Activated CD4-positive, alpha-beta T cell treated with anti-CD3 and anti-CD28 coated beads, Interleukin-2, amount 50 U/mL, for 1 hour (primary cell): Measurements from ENCODE around the gene PIGQ.
A peak's percentile ranks its signal among the peaks of the same experiment; 100 is the strongest.

Experiments
- DNase-seq: peaks from one replicate; pipeline ENCODE4 v3.0.0-alpha.2; 2020

Gene PIGQ

GRCh38 chr16:572865-573650, 3.3 kb downstream of the PIGQ start:
- no peak for DNase-seq

- no peak for DNase-seq
Measured at GRCh38 chr16:574021-574760, 4.4 kb downstream of the PIGQ start.

DNA sequence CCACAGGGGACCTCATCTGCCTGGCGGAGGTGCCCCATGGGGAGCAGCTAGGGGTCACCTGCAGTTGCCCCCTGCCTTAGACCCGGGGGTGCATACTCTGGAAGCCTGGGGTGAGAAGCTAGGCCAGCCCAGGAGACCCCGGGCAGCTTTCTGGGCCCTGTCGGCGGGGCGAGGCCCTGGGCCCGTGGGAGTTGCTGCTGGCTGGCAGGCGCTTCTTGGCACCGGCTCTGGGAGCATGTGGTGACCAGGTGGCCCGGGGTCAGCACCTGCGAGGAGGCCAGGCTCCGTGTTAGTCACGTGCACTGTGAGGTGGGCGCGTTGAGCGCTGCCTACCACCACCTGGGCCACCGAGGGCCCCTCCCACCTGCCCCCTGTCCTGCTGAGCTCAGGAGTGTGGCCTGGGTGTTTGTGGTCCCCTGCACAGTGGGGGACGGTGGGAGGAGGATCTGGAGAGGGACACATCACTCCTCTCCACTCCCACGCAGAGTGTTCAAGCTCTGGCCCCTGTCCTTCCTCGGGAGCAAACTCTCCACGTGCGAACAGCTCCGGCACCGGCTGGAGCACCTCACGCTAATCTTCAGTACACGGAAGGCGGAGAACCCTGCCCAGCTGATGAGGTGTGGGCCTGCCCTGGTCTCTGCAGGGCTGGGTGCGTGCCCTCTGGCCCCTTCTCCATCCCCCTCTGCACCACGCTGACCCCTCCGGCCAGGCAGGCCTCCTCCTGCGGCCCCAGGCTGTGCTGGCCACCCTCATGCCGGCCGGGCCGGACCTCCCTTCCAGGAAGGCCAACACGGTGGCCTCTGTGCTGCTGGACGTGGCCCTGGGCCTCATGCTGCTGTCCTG, 5.8 kb downstream of the PIGQ start:
- DNase-seq, result no peak

DNA sequence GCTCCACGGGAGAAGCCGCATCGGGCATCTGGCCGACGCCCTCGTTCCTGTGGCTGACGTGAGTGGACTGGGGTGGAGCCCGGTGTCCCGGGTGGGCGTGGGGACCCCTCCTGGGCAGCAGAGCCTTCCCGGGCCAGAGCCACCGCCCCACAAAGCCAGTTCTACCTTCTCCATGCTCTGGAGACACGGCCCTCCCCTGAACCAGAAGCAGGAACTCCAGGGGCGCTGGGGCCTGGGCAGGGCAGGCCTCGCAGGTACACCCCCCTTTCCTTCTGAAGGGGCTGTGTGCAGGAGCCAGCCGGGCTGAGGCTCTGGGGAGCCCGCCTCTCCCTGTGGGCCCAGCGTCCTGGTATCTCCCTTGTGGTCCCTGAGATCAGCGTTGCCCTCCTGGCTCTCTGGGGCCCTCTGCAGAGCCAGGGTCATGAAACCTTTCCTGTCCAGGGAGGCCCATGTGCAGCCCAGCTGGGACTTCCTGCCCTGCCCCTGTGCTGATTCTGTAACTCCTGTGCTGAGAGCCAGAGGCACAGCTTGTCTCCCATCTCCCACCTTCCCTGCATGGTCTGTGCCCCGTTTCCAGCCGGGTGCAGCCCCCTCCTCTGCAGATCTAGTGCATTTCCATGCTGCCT, 6.5 kb downstream of the PIGQ start:
- no peak for DNase-seq

- no peak for DNase-seq
Measured at GRCh38 chr16:576823-577201, 7.0 kb downstream of the PIGQ start.

DNA sequence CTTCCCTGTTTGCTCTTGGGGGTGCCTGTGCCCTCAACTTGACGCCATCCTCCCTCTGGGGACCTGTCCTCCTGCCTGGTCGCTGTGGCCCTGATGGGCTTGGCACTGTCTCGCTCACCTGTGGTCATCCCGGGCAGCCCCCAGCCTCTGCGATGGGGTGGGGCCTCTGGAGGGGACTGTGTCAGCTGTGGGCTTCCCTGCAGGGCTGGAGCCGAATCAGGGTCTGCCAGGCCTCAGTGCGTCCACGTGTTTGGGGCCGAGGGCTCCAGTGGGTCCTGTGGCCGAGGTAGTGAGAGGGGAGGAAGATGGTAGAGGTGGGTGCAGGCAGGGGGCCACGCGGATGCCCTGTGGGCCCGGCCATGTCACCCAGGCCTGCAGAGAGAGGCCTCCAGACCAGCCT, 8.0 kb downstream of the PIGQ start:
- no peak for DNase-seq

DNA sequence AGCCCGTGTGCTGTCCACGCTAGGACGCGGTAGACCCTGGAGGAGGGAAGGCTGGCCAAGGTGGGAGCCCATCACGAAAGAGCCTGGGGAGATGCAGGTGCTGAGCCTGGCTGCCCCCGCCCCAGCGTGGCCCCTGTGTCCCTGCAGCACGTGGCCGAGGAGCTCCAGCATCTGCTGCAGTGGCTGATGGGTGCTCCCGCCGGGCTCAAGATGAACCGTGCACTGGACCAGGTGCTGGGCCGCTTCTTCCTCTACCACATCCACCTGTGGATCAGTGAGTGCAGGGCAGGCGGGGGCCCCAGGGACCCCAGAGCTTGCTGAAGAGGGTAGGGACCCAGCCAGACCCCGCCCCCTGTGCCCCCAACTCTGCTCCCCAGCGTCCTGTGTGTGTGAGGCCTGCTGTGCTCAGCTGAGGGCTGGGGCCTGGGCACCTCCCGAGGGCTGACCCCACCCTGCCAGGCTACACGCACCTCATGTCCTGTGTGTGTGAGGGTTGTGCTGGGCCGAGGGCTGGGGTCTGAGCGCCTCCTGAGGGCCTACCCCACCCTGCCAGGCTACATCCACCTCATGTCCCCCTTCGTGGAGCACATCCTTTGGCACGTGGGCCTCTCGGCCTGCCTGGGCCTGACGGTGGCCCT, 8.6 kb downstream of the PIGQ start:
- no peak for DNase-seq

- peak; percentile 63 for DNase-seq
Measured at GRCh38 chr16:578870-579405, 9.2 kb downstream of the PIGQ start.

DNA sequence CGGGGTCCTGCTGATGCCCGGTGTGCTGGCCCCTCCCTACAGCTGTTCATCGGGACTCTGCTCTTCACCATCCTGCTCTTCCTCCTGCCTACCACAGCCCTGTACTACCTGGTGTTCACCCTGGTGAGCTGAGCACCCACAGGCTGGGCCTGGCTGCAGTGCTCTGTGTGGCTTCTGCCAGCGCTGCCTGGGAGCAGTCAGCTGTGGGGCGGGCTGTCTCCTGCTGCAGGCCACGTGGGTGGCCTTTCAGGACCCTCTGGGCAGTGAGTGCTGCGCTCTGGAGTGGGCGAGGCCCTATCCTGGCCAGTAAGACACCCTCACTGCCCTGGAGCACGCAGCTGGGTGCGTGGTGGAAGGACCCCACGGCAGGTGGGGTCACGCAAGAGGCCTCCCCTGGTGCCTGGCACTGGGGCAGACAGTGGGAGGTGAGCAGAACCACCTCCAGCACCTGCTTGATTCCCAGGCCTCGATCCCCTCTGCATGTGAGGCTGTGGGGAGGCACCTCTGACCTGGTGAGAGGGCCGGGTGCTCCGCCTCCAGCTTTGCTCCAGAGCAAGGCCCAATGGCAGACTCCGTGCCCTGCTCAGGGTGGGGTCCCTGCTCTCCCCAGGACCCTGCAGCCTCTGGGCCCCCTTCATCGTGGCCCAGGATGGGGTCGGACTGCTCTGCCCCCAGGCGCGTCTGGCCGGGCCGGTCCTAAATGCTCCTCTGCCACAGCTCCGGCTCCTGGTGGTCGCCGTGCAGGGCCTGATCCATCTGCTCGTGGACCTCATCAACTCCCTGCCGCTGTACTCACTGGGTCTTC, 10.6 kb downstream of the PIGQ start:
- no peak for DNase-seq

DNA sequence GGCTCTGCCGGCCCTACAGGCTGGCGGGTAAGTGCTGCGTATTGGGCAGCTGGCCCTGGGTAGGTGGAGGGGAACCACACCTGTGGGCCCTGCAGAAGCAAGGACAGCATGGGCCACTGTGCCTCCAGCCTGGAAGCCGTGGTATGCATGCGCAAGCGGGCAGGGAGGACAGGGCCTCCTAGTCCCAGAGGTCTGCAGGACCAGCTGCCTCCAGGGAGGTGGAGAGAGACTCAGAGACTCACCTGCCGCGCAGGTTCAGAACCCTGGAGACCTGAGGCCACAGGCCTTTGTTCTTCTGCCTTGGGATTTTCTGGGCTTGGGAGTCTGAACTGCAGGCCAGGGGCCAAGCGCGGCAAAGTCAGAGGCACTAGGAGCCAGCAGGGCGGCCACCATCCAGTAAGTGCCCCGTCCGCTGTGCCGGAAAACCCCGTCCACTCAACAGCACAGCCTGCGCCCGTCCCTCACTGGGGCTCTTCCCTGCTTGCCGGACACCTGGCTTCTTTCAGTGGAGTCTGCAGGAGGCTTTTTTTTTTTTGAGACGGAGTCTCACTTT, 11.3 kb downstream of the PIGQ start:
- no peak for DNase-seq

DNA sequence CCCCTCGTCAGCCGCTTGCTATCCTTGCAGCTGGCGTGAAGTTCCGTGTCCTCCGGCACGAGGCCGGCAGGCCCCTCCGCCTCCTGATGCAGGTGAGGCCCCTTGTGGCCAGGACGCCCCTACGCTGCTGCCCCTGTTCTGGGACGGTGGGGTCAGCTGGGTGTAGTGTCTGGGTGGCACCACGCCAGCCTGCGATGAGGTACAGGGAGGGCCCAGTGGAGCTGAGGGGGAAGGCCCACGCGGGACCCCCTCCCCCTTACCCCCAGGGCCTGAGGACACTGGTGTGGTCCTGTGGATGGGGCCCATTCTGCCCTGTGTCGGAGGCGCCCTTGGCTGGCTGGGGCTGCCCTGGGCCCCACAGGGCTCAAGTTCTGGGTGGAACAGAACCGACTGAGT, 12.4 kb downstream of the PIGQ start:
- DNase-seq, result no peak

- no peak for DNase-seq
Measured at GRCh38 chr16:582614-583331, 13.0 kb downstream of the PIGQ start.

GRCh38 chr16:583470-583814, 13.7 kb downstream of the PIGQ start:
- no peak for DNase-seq

GRCh38 chr16:583815-584591, 14.2 kb downstream of the PIGQ start:
- no peak for DNase-seq

DNA sequence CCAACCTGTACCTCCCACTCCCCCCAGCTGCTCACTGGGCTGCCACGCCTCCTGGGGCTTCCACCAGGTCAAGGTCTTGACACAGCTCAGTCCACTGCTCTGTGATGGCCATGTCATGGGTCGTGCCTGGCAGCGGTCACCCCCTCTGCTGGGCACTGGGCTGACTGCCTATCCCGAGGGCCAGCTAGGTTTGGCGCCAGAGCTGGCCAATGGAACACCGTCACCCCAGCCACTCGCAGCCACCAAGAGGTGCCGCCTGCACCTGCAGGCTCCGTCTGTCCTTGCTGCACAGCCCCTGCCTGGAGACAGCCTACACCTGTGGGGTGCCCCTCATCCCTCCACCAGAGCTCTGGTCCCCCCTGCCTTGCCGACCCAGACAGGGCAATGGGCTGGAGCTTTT, 15.6 kb downstream of the PIGQ start:
- no peak for DNase-seq

DNA sequence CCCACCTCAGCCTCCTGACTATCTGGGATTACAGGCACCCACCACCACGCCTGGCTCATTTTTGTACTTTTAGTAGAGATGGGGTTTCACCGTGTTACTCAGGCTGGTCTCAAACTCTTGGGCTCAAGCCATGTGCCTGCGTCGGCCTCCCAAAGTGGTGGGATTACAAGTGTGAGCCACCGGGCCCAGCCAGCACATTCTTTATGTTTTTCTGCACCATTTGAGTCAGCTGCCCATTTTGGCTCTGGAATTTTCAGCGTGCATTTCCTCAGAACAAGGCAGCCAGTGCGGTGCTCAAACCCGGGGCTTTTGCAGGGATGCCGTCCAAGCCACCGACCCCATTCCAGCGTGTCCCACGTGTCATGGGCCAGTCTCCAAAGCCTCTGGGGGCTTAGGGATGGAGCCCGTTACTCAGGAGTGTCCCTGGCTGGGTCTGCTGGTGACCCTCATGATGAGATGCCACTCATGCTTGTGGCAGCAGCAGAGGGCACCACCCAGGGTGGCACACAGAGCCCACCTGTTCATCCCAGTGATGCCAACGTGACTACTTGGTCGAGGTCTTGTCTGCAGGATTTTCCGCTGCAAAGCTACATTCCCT, 16.4 kb downstream of the PIGQ start:
- no peak for DNase-seq

DNA sequence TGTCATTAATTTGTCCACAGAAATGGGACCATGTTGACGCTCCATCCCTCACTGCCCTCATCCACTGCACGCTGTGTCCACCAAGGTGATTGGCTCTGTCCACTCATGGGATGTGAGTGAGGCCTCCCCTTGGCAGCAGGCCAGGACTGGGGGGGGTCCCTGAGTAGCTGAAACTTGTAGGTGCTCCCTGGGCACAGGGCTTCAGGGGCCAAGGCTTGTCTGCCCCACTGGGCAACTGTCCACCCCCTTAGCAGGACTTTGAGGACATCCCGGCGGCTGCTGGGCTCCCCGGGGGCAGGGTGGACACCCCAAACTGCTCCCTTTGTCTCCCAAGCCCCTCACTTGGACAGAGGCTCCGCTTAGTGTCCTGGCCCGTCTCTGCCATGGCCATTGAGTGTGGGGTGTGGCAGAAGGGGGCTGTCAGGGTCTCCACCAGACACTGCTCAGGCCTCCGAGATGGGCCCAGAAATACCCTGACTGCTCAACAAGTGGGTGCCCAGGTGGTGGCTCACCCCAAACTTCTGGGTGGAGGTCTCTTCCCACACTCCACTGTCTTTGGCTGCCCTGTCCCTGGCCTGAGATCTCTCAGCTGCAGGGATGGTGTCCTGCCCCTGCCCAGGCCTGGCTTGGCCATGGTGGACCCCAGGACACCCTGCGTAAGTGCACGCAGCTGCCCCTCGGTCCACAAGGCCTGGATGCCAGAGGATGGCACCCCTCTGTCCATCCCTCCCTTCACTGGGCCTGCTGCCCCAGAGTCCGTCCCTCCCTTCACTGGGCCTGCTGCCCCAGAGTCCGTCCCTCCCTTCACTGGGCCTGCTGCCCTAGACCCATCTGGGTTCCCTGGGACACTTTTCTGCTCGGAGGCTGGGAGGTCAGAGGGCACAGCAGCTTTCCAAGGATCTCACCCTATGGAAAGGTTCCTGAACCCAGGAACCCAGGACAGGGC, 17.1 kb downstream of the PIGQ start:
- no peak for DNase-seq

- DNase-seq, result peak; percentile 58
Measured at GRCh38 chr16:588639-588888, 18.8 kb downstream of the PIGQ start.
